ENCODE data around the gene SLC26A2. TPM values are rescaled to one million over a fixed set of nuclear protein-coding genes. Genes with fewer than 3 reads are reported as not detected.

Gene SLC26A2
- total RNA-seq, 1 donor from 2014 or later, result 18.9 TPM

- Histone ChIP-seq H3K27me3 (no peaks in the 10 kb centered on the region), H3K27ac (peak overlapping the region; percentile 96), H3K4me1 (peaks cover 10% of the 10 kb centered on the region), H3K9me3 (no peaks in the 10 kb centered on the region), H3K4me3 (peak overlapping the region; percentile 76), H3K36me3 (no peaks in the 10 kb centered on the region)
- intact Hi-C loops (cut with DNase I), result loop anchor here (10.0 kb wide), 1 partner anchor 325 kb away; no protein-coding TSS in a partner anchor
- TF ChIP-seq, protein P1, sequence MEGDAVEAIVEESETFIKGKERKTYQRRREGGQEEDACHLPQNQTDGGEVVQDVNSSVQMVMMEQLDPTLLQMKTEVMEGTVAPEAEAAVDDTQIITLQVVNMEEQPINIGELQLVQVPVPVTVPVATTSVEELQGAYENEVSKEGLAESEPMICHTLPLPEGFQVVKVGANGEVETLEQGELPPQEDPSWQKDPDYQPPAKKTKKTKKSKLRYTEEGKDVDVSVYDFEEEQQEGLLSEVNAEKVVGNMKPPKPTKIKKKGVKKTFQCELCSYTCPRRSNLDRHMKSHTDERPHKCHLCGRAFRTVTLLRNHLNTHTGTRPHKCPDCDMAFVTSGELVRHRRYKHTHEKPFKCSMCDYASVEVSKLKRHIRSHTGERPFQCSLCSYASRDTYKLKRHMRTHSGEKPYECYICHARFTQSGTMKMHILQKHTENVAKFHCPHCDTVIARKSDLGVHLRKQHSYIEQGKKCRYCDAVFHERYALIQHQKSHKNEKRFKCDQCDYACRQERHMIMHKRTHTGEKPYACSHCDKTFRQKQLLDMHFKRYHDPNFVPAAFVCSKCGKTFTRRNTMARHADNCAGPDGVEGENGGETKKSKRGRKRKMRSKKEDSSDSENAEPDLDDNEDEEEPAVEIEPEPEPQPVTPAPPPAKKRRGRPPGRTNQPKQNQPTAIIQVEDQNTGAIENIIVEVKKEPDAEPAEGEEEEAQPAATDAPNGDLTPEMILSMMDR (IDR thresholded peaks at IDR 0.05), result peak; percentile 51
- DNase-seq, result no peak
- ATAC-seq, result peak; percentile 1
These were observed 937 bp upstream of the SLC26A2 start for GRCh38 chr5:149959406-149960236.

DNA sequence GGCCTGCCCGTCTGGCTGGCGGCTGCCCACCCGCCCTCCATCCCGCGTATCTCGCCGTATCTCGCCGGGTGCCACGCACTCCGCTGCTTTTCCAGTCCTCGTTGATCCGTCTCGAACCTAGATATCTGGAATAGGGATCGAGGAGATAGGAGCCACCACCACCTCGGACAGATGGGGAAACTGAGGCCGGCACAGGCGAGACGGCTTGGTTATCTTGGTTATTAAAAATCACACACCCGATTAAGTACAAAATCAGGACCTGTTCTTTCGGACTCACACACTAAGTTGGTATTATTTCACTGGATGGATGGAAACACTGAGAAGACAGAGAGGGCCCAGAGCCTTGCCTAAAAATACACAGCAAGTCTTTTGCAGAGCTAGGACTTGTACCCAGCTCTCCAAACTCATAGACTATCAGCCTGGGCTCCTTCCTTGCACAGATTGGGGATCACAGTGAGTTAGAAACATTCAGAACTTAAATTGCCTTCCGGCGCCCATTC, 678 bp downstream of the SLC26A2 start:
- Histone ChIP-seq H3K9me3 (no peaks in the 10 kb centered on the region), H3K4me1 (peaks cover 10% of the 10 kb centered on the region), H3K36me3 (no peaks in the 10 kb centered on the region), H3K27me3 (no peaks in the 10 kb centered on the region), H3K4me3 (peak overlapping the region; percentile 76), H3K27ac (peak overlapping the region; percentile 96)
- DNase-seq (no peak), ATAC-seq (no peak)
- TF ChIP-seq, protein P1 (IDR thresholded peaks at IDR 0.05), result no peak
- intact Hi-C loops (cut with DNase I), result loop anchor here (10.0 kb wide), 1 partner anchor 326 kb away; no protein-coding TSS in a partner anchor

DNA sequence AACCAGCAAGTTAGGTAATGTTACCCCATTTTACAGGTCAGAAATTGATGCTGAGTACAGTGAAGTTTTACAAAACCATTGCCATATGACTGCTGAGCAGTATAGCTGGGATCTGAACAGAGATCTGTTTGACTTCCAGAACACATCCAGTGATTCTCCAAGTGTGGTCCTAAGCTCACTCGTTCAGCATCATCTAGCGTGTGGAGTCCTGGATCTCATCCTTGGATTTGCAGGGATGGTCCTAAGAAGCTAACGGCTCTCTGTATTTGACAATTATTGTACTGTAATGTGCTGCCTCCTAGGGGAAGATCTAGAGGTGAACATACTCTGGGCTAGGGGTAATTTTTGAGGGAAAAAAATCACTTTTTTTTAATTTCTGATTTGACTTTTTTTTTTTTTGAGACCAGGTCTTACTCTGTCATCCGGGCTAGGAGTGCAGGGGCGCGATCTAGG, 1.4 kb downstream of the SLC26A2 start:
- peak overlapping the region; percentile 76 for H3K4me3 ChIP-seq
- intact Hi-C loops (cut with DNase I), result loop anchor here (10.0 kb wide), 1 partner anchor 327 kb away; no protein-coding TSS in a partner anchor

GRCh38 chr5:149962601-149963300, 2.2 kb downstream of the SLC26A2 start:
- TF ChIP-seq, protein P1 (IDR thresholded peaks at IDR 0.05), result no peak
- ATAC-seq, result no peak
- intact Hi-C loops (cut with DNase I), result loop anchor here (10.0 kb wide), 1 partner anchor 328 kb away; no protein-coding TSS in a partner anchor
- Histone ChIP-seq H3K27ac (no peak overlapping the region), H3K4me3 (no peak overlapping the region), H3K4me1 (peaks cover 10% of the 10 kb centered on the region), H3K27me3 (no peaks in the 10 kb centered on the region), H3K36me3 (no peaks in the 10 kb centered on the region), H3K9me3 (no peaks in the 10 kb centered on the region)
- DNase-seq, result no peak

More for the DNA sequence above, 1.4 kb downstream of the SLC26A2 start:
- no peak overlapping the region for H3K27ac ChIP-seq
- H3K9me3 ChIP-seq, result no peaks in the 10 kb centered on the region
- ATAC-seq, result no peak
- no peaks in the 10 kb centered on the region for H3K27me3 ChIP-seq
- peaks cover 10% of the 10 kb centered on the region for H3K4me1 ChIP-seq
- TF ChIP-seq, protein P1 (IDR thresholded peaks at IDR 0.05), result peak; percentile 45
- H3K36me3 ChIP-seq, result no peaks in the 10 kb centered on the region
- DNase-seq, result no peak

GRCh38 chr5:149963729-149964128, 3.2 kb downstream of the SLC26A2 start:
- Histone ChIP-seq H3K9me3 (no peaks in the 10 kb centered on the region), H3K36me3 (no peaks in the 10 kb centered on the region), H3K27me3 (no peaks in the 10 kb centered on the region), H3K27ac (no peak overlapping the region), H3K4me3 (no peak overlapping the region), H3K4me1 (peaks cover 10% of the 10 kb centered on the region)
- no peak for ATAC-seq
- DNase-seq, result no peak
- intact Hi-C loops (cut with DNase I), result loop anchor here (10.0 kb wide), 1 partner anchor 329 kb away; no protein-coding TSS in a partner anchor
- TF ChIP-seq, protein P1 (IDR thresholded peaks at IDR 0.05), result no peak

Data from upper lobe of right lung (tissue), 1 donor.